GM12864 (cell line): ENCODE measurements around the gene BRD3OS.

Experiments used
- DNase-seq: peaks from one replicate; pipeline ENCODE4 v3.0.0-alpha.2; 2011; ENCODE audit warnings: low read depth
- H3K4me3 ChIP-seq: 2 replicates; pipeline ENCODE4 v1.5.1; 2011; ENCODE audit warnings: mild to moderate bottlenecking, low read depth, low read length, control low read depth
- TF ChIP-seq, protein P1 (sequence below): IDR thresholded peaks from 2 replicates; pipeline ENCODE4 v1.5.1; 2011; ENCODE audit warnings: low read depth, mild to moderate bottlenecking, moderate library complexity, low read length, control low read depth, inconsistent platforms; ENCODE audit errors: missing control alignments

The BRD3OS gene

DNA sequence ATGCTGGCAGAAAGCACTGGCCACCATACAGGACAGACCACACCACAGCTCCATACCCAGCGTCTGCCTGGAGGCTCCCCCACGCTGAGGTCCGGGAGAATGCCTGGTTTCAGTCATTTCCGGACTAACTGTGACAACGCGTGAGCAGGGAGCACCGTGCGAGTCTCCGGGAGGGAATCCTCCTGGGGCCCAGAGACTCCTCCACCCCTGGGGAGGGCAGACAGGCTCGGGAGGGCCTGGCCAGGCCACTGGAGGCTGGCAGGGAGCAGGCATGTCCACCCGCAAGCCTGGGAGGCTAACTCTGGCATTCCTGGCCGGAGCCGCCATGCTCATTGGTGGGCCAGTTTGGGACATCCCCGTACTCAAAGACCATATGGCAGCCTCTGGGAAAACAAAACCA lies 6.5 kb downstream of the BRD3OS start:
- DNase-seq = no peak
- H3K4me3 ChIP-seq = no peak overlapping the region
- TF ChIP-seq, protein P1, sequence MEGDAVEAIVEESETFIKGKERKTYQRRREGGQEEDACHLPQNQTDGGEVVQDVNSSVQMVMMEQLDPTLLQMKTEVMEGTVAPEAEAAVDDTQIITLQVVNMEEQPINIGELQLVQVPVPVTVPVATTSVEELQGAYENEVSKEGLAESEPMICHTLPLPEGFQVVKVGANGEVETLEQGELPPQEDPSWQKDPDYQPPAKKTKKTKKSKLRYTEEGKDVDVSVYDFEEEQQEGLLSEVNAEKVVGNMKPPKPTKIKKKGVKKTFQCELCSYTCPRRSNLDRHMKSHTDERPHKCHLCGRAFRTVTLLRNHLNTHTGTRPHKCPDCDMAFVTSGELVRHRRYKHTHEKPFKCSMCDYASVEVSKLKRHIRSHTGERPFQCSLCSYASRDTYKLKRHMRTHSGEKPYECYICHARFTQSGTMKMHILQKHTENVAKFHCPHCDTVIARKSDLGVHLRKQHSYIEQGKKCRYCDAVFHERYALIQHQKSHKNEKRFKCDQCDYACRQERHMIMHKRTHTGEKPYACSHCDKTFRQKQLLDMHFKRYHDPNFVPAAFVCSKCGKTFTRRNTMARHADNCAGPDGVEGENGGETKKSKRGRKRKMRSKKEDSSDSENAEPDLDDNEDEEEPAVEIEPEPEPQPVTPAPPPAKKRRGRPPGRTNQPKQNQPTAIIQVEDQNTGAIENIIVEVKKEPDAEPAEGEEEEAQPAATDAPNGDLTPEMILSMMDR = no peak

DNA sequence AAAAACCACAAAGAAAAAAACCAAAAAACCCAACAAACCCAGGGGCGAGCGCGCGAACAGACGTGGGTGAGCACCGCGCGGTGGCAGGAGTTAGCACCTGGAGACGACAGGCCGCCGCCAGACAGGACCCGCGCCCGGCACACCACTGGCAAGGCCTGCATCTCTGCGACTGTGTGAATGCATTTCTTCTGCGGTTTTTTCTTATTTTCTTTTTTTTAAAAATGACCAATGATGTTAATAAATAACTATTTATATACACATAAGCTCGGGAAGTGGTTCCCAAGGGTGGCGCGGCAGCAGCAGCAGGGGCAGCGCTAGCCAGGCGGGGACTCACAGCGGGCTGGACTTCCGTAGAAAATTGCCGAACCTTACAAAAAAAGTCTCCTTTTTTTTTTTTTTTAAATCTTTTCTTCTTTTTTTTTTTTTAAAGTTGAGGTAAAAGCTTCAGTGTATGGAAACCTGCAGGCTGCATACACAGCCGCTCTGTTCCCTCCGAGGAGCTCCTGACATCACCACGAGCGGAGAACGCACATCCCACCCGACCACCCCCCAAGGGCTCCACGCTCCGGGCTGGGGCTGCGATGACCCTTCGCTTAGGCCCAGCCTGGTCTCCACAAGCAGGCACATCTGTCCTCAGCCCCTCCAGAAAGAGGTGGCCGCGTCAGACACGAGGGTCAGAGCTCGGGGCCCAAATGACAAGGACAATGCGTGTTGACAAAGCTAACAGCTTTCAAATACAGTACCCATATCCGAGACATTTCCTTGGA lies 7.4 kb downstream of the BRD3OS start:
- H3K4me3 ChIP-seq = no peak overlapping the region
- TF ChIP-seq, protein P1 = no peak
- no peak for DNase-seq

DNA sequence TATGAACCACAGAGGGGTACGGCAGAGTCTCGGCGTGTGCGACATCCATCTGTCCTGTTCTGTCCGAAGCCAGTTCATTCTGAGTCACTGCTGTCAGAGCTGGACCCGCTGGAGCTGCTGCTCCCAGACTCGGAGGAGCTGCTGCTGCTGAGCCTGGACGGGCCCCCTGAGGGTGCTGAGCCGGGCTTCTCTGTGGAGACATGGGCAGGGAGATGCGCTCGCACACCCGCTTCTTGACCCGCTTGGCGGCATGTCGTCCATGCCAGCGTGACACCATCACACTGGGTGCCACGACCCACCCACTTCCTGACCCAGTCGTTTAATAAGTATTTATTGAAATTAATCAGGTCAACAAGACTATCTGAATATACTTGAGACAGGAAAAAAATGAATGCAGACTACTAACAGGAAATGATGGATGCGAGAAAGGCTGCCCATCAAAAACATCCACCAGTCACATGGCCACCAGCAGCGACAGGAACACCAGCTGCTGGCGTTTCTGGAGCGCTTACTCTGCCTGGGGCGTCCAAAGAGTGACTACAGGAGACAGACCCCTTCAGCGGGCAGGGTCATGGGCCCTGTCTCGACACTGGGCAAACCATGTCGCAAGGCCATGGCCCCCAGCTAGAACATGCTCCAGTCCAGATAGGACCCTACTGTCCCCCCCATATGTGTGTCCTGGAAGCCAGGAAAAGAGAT lies 8.4 kb downstream of the BRD3OS start:
- no peak overlapping the region for H3K4me3 ChIP-seq
- TF ChIP-seq, protein P1 = no peak
- DNase-seq = no peak

DNA sequence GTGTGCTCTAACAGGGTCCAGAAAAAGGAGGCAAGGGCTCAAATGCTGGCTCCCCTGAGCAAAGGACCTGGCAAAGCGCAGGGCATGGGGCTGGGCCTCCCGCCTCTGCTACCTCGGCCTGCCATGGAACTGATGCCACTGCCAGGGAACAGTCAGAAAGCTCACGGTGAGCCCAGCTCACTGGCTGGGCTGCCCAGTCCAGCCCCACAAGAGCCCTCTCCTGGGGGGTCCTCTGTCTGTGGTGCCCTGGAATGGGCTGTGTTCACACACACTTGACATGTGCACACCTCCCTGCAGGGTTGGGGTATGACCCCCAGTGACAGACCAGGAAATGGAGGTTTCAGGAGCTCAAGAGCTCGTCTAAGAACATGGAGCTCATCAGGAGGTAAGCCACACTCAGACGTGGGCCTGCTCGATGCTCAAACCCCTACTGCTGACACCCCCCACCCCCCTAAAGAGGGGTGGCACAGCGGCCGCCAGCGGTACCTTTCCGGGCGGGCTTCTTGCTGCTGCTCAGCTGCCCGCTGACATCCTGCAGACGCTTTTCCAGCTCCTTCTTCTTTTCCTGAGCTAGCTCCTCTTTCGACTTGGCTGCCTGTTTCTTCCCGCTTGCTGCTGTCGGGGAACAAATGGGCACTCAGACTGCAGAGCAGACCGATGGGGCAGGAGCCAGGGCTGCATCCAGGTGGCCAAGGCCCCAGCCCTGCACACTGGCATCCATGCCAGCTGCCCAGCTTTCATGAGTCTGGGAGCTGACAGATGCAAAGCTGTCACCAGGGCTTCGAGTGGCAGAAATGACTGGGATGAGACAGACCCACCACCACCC lies 9.1 kb downstream of the BRD3OS start:
- H3K4me3 ChIP-seq = no peak overlapping the region
- TF ChIP-seq, protein P1 = no peak
- DNase-seq = no peak

DNA sequence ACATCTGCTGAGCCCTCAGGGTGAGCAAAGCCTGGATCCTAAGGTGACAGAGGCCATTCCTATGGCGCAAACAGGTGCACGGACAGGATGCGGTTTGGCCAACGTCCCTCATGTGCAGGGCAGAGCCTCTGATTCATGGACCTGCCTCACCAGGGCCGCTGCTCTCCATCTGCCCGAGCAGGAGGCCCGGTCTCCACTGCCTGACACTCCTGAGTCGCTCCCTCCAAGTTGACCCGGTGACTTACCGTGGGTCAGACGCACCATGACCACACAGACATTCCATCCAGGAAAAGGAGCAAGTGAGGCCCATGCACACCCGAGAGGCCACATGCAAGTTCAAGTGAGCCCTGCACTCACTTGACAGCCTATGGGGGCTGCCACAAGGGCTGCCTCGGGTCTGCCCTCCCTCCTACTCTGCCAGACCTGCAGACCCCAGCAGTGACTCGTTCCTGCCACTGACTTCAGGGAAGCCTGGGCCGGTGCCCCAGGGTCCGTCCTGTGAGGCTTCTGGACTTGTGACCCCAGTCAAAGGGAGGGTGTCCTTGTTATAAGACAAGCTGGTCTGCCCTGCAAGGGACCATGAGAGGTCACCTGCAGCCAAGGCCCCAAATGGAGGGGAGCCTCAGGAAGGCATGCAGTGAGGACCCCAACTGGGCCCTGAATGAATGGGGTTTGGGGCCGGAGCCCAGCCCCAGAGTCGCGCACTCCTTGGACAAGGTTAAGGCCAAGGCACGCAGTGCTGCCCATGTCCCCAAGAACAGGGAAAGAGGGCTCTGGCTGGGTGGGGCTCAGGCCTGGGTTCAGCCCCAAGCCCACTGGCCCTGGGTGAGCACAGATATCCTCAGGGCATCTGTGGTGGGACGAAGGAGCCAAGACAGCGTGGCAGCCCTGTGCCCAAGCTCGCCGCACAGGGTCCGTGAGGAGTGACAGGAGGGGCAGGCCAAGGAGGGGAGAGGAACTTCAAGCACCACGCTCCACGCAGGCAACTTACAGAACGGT lies 10.1 kb downstream of the BRD3OS start:
- TF ChIP-seq, protein P1 = no peak
- no peak for DNase-seq
- H3K4me3 ChIP-seq = no peak overlapping the region

DNA sequence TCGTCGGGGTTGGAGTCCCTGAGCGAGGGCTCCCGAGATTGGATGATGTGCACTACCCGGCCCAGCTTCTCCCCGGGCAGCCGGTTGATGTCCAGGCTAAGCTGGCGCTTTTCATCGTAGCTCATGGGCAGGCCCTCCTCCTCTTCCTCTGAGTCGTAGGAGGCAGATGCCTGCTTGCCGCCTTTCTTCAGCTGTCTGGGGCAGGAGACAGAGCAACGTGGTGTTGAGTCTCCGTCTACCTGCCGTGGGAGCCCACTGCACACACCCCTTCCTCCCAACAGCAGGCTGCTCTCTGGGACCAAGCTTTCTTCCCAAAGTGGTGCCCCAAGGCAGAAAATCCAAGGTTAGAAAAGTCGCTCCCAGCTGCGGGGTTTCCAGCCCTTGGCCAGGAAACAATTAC lies 10.8 kb downstream of the BRD3OS start:
- H3K4me3 ChIP-seq = no peak overlapping the region
- TF ChIP-seq, protein P1 = no peak
- DNase-seq = no peak
